ENCODE measurements around the gene BEND6.
"Not testable (repeated sequence)": the region's sequence is repeated elsewhere in the genome, so short reads cannot be mapped to it uniquely, and the experiment has no call there.

BEND6 gene

GRCh38 chr6:56977192-56977591 lies 22.3 kb downstream of the BEND6 start:
- DNase-seq (ENCODE audit: low read depth in 1 of 2, low spot score in 1 of 2), result no peak

GRCh38 chr6:56978530-56978929 lies 23.6 kb downstream of the BEND6 start:
- DNase-seq (ENCODE audit: low read depth in 1 of 2, low spot score in 1 of 2), result no peak

DNA sequence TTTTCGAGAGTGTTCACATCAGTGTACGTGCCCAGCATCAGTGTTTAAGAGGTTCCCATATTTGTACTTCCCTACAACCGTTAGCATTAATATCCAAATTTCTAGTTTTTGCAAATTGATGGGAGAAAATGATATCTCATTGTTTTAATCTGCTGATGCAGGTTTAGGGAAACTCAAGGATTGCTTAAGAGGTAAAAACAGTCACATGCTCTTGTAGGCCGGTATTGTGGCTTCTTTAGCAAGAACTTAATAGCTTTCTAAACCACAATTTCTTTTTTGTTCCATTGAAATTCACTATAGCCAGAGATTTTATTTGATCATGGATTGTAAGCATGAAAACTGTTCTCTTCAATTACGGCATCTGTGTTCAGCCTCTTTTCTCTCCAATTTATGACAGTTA lies 29.5 kb downstream of the BEND6 start:
- no peak for DNase-seq (ENCODE audit: low read depth in 1 of 2, low spot score in 1 of 2)

DNA sequence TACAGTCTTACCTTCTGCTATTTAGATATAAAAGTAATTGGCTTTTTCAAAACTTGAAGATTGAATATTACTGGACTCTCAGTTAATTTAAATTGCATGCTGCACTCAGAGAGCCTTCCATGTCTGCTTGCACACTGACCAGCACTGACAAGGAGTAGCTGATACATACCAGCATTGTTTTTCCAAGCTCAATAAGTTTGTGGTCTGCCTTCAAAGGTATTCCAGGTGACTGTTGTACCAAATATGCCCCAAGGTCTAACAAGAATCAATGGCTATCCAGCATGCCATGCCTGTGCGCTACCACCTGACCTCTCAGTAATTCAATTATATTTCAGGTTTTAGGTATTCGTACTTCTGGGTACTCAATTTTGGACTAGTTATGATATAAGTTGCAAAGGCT lies 30.0 kb downstream of the BEND6 start:
- no peak for DNase-seq (ENCODE audit: low read depth in 1 of 2, low spot score in 1 of 2)

DNA sequence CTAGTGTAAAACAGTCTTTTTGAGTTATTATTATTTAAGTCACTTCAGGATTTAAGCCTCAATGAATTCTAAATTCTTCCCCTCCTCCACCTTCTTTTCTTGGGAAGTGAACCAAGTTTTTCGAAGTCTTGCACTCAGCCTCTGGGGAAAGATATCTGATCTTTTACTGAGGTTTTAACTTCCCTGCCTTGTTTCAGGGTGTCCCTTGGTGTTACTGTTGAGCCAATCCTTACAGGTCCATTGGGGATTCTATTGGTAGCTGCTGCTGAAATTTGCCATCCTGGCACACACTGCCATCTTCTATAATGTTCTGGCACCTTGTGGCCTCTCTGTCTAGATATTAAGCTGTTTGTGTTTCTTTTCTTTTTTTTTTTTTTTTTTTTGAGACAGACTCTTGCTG lies 31.7 kb downstream of the BEND6 start:
- no peak for DNase-seq (ENCODE audit: low read depth in 1 of 2, low spot score in 1 of 2)

GRCh38 chr6:56988145-56988544 lies 33.2 kb downstream of the BEND6 start:
- no peak for DNase-seq (ENCODE audit: low read depth in 1 of 2, low spot score in 1 of 2)

DNA sequence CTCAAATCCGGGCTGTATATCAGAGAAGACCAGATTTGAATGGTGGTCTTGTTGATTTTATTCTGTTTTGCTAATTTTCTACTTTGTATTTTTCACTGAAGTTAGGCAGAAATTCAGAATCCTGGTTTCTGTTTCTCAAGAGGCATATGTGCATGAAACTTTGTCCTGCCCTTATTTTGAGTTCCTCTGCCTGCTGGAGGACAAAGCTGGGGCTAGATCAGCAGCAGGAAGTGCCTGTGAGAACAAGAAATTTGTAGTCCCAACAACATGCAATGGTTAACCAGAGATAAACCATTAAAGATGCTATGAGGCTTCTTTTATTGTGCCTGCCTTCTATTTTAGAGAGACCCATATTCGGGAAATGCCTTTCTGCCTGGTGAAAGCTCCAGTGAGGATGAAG lies 37.1 kb downstream of the BEND6 start:
- no peak for DNase-seq (ENCODE audit: low read depth in 1 of 2, low spot score in 1 of 2)

GRCh38 chr6:56992703-56993102 lies 37.8 kb downstream of the BEND6 start:
- DNase-seq (ENCODE audit: low read depth in 1 of 2, low spot score in 1 of 2), result no peak

DNA sequence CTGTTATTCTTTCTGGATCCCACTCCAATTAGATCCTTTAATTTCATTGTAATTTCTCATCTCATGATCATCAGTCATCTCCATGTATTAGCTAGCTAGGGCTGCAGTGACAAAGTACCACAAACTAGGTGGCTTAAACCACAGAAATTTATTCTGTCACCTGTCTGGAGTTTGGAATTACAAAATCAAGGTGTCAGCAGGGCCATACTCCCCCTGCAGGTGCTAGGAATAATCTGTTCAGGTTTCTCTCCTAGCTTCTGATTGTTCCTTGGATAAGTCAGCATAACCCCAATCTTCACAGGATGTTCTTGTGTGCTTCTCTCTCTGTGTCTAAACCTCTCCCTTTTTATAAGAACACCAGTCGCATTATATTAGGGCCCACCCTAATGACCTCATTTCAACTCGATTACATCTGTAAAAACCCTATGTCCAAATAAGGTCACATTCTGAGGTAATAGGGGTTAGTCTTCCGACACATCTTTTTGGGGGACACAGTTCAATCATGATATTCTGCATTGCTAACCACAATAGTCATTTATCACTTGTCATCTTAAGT lies 40.5 kb downstream of the BEND6 start:
- DNase-seq (ENCODE audit: low read depth in 1 of 2, low spot score in 1 of 2), result no peak

GRCh38 chr6:56996401-56996800 lies 41.5 kb downstream of the BEND6 start:
- no peak for DNase-seq (ENCODE audit: low read depth in 1 of 2, low spot score in 1 of 2)

DNA sequence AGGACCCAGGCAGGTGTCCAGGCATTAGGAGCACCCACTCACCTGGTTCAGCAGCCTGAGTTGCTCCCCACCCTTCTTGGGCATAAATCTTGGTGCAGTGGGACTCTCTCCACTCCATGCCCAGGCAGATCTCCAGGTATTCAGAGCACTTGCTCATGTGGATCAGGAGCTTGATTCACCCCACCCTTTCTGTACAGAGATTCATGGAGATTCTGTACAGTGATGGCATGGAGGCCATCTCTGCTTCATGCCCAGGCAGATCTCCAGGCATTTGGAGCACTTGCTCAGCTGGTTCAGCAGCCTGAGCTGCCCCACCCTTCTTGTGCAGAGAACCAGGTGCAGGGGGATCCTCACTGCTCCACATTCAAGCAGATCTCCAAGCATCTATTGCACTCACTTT lies 44.1 kb downstream of the BEND6 start:
- no peak for DNase-seq (ENCODE audit: low read depth in 1 of 2, low spot score in 1 of 2)

DNA sequence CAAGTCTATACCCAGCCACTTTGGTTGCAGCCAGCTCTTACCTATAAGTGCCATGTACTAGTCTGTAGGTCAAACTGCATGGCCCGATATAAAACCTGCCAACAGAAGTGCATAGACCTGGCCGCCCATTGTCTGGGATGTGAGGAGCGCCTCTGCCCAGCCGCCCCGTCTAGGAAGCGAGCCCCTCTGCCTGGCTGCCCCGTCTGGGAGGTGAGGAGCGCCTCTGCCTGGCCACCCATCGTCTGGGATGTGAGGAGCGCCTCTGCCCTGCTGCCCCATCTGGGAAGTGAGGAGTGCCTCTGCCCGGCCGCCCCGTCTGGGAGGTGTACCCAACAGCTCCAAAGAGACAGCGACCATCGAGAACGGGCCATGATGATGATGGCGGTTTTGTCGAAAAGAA lies 44.8 kb downstream of the BEND6 start:
- not testable (repeated sequence) for DNase-seq (ENCODE audit: low read depth in 1 of 2, low spot score in 1 of 2)

- no peak for DNase-seq (ENCODE audit: low read depth in 1 of 2, low spot score in 1 of 2)
Observed at GRCh38 chr6:57002197-57002596, 47.3 kb downstream of the BEND6 start.

GRCh38 chr6:57004292-57004691 lies 49.4 kb downstream of the BEND6 start:
- DNase-seq (ENCODE audit: low read depth in 1 of 2, low spot score in 1 of 2), result no peak

DNA sequence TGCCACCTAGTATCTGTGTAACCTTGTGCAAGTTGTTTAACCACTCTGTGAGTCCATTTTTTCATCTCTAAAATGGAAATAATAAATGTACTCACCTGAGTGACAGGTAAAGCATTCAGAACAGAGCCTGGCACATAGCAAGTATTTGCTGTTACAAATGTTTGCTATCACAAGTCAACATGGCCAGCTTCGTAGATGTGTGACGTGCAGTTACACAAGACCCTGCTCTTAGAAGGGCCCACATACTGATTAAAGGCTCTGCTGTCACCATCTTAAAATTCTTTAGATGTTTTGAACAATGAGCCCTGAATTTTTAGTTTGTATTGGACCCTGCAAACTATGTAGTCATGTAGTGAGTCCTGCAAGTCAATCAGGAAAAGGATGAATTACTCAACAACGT lies 51.2 kb downstream of the BEND6 start:
- DNase-seq (ENCODE audit: low read depth in 1 of 2, low spot score in 1 of 2), result no peak

DNA sequence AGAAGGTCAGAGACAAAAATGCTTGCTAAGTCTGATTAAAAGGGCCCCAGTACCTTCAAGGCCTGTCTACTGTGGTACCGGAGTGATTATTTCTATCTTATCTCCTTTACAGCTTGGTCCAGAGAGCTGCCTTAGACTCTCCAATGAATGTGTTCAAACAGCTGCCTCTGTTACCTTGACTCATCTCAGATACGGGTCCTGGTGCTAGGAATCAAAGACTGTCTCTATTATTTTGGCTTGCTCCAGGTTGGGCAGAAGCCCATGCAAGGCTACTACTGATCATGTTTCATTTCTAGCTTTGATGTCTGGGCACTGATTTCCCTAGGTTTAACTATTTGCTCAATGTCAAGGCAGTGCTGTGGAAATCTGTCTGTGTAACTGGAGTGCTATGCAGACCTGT lies 53.2 kb downstream of the BEND6 start:
- DNase-seq (ENCODE audit: low read depth in 1 of 2, low spot score in 1 of 2), result not testable (repeated sequence)

DNA sequence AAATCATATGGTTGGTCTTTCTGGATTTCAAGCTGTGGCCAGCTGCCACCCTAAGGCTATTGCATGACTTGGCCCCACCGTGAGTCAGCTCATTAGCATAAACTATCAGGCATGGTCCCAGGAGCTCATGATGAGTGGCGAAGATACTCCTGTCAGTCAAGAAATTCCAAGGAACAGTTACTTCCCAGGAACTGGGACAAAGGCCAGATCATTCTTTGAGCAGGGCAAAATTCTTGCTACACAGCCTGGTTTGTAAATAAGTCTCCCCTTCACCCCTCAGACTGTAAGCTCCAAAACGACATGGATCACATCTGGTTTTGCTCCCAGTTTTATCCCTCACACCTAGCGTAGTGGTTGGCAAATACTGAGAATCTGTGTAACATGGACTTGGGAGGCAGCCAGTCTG lies 58.6 kb downstream of the BEND6 start:
- DNase-seq (ENCODE audit: low read depth in 1 of 2, low spot score in 1 of 2), result no peak

DNA sequence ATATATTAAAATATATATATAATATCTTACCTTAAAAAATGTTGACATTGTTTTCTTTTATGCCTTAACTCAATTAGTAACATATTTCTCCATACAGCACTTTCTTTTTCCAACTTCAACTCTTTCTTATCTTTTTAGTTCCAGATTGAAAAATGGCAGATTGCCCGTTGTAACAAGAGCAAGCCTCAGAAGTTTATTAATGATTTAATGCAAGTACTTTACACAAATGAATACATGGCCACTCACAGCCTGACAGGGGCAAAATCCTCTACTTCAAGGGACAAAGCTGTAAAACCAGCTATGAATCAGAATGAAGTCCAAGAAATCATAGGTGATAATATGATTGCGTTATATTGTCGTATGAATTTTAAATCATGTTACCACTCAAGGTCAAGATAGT lies 62.2 kb downstream of the BEND6 start:
- no peak for DNase-seq (ENCODE audit: low read depth in 1 of 2, low spot score in 1 of 2)

GRCh38 chr6:57017841-57018240 lies 62.9 kb downstream of the BEND6 start:
- no peak for DNase-seq (ENCODE audit: low read depth in 1 of 2, low spot score in 1 of 2)

GRCh38 chr6:57019434-57019833 lies 64.5 kb downstream of the BEND6 start:
- DNase-seq (ENCODE audit: low read depth in 1 of 2, low spot score in 1 of 2), result no peak

DNA sequence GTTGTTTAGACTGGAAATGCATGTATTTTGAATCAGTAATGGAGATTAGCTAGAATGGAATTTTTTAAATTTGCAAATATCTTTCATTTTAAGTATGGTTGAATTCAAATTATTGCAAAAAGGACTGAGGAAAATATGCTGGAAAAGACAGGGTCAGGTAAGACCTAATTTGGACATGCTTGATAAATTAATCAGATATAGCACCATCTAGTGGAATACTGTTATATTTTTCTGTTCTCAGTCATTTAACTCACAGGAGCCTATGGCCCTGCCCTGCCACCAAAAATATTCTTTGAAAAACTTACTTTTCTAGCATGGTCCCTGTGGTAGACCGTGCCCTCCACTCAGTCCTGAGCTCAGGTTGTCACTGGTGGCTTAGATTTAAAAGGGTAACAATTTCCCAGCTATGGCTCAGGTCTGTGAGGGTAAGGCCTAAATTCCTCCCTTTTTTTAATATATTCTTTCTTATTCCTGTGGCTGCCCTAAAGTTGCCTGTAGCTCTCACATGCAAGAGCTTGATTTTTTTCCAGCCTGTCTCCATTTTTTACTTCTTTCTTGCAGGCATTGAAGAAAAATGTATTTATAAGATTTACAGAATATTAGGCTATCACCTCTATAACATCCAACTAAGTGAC lies 66.3 kb downstream of the BEND6 start:
- no peak for DNase-seq (ENCODE audit: low read depth in 1 of 2, low spot score in 1 of 2)

DNA sequence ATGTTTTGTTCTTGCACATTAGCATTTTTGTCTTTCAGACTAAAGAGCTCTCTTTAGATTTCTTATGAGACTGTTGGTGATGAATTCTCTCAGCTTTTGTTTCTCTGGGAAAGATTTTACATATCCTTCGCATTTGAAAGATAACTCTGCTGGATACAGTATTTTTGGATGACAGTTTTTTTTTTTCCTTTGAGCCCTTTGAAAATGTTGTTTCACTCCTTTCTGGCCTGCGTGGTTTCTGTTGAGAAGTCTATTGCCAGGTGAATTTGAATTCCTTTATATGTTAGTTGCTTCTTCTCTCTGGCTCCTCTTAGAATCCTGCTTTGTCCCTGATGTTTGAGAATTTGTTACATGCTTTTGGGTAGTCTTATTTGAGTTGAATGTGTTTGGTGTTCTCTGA lies 69.4 kb downstream of the BEND6 start:
- no peak for DNase-seq (ENCODE audit: low read depth in 1 of 2, low spot score in 1 of 2)

DNA sequence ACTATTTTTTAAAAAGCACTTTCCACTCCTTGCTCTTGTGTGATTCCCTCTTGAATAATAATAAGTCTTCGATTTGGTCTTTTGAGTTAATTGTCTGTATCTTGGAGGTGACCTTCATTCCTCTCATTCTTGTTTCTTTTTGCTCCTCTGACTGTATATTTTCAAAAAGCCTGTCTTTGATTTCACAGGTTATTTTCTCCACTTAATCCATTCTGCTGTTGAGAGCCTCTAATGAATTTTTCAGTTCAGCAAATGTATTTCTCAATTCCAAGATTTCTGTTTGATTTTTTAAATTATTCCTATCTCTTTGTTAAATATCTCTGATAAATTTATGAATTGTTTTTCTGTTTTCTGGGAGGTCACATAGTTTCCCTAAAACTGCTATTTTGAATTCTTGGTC lies 69.9 kb downstream of the BEND6 start:
- DNase-seq (ENCODE audit: low read depth in 1 of 2, low spot score in 1 of 2), result no peak
